Brain microvascular endothelial cell (primary cell): ENCODE data around the gene PYGM.

ENCODE experiments used
- DNase-seq: peaks from one replicate; pipeline ENCODE4 v3.0.0-alpha.2; 2020
- H3K27ac ChIP-seq: fragments of 250-450 bp; sonication (Bioruptor Pico); 2 replicates; pipeline ENCODE4 v1.5.1; 2020; ENCODE audit warnings: mild to moderate bottlenecking, moderate library complexity
- H3K27me3 ChIP-seq: fragments of 250-450 bp; sonication (Bioruptor Pico); replicated peaks from 2 replicates; pipeline ENCODE4 v1.5.1; 2020; ENCODE audit warnings: mild to moderate bottlenecking
- H3K36me3 ChIP-seq: fragments of 250-450 bp; sonication (Bioruptor Pico); replicated peaks from 2 replicates; pipeline ENCODE4 v1.5.1; 2020; ENCODE audit warnings: mild to moderate bottlenecking
- H3K4me3 ChIP-seq: 2 replicates; pipeline ENCODE4 v1.5.1; 2011; ENCODE audit warnings: low read depth, mild to moderate bottlenecking, control low read depth, low read length, moderate library complexity
- CTCF ChIP-seq: IDR thresholded peaks from 2 replicates; pipeline ENCODE4 v1.5.1; 2011; ENCODE audit warnings: low read depth, mild to moderate bottlenecking, moderate library complexity, low read length, control low read depth, inconsistent platforms; ENCODE audit errors: missing control alignments
- in situ Hi-C: cut with HindIII; loops from 2 replicates; pipeline ENCODE4 v1.10.0; 2017; ENCODE audit warnings: low sequenced_read_pairs, low pct_ligation_motif_present

Gene PYGM

GRCh38 chr11:64747961-64748665, 11.7 kb downstream of the PYGM start:
- H3K4me3 ChIP-seq = no peak overlapping the region
- in situ Hi-C loops = no loop called here
- no peak for DNase-seq
- no peaks in the 10 kb centered on the region for H3K36me3 ChIP-seq
- H3K27me3 ChIP-seq = peaks cover 6% of the 10 kb centered on the region
- TF ChIP-seq CTCF = no peak
- H3K27ac ChIP-seq = no peak overlapping the region

GRCh38 chr11:64746486-64746885, 13.3 kb downstream of the PYGM start:
- H3K36me3 ChIP-seq = no peaks in the 10 kb centered on the region
- DNase-seq = no peak
- TF ChIP-seq CTCF = no peak
- in situ Hi-C loops = no loop called here
- H3K27ac ChIP-seq = no peak overlapping the region
- peaks cover 10% of the 10 kb centered on the region for H3K27me3 ChIP-seq
- H3K4me3 ChIP-seq = no peak overlapping the region

- Histone ChIP-seq H3K27ac (no peak overlapping the region), H3K27me3 (peaks cover 10% of the 10 kb centered on the region)
Observed at GRCh38 chr11:64745521-64746328, 14.0 kb downstream of the PYGM start.

DNA sequence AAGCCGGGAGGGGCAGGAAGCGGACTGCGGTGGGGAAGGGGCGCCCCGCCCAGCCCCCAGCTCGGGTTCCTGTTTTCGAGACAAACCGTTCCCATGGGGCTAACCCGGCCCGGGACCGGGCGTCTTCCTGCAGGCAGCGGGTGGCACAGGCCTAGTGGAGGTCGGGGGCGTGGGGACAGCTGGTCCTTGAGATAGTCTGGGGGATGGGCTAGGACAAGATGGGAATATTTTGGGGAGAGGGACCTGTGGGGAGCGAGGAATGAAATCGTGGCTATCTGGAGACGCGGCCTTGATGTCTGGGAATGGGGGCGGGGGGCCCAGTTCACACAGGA, 14.6 kb downstream of the PYGM start:
- no peak for TF ChIP-seq CTCF
- in situ Hi-C loops = no loop called here
- no peak for DNase-seq
- H3K36me3 ChIP-seq = no peaks in the 10 kb centered on the region
- peak overlapping the region; percentile 35 for H3K4me3 ChIP-seq
- H3K27me3 ChIP-seq = peaks cover 10% of the 10 kb centered on the region
- no peak overlapping the region for H3K27ac ChIP-seq

More at GRCh38 chr11:64745521-64746328, 14.0 kb downstream of the PYGM start:
- H3K36me3 ChIP-seq = no peaks in the 10 kb centered on the region
- TF ChIP-seq CTCF = no peak
- peak; percentile 47 for DNase-seq
- in situ Hi-C loops = no loop called here
- peak overlapping the region; percentile 35 for H3K4me3 ChIP-seq

DNA sequence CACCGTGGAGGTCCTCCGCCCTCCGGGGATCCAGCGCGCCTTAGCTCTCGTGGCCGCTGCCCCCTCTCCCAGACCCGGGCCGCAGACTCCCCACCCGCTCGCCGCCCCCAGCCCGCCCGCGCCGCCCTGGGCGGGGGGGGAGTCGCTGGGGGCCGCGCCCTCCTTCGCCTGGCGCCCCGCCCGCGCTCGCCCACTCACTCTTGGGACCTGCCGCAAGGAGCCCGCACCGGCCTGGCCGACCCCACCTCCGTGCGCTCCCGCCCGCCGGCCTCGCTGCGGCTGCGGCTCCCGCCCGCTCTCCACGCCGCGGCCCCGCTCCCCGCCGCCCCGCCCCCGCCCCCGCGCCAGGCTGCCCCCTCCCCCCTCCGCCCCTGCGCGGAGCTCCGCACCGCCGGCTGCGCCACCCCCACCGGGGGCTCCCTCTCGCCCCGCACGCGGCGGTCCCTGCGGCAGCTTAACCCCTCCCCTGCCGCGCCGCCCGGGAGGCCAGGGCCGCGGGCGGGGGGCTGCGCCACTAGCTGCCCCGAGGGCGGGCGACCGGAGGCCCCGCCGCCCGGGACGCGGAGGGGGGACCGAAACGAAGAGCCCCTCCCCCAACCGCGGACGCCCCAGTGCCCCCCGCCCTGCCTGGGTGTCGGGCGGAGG, 15.1 kb downstream of the PYGM start:
- Histone ChIP-seq H3K27ac (no peak overlapping the region), H3K27me3 (peaks cover 10% of the 10 kb centered on the region), H3K4me3 (peak overlapping the region; percentile 35), H3K36me3 (no peaks in the 10 kb centered on the region)
- in situ Hi-C loops = no loop called here
- no peak for DNase-seq
- TF ChIP-seq CTCF = no peak
